HepG2 (cell line): ENCODE data around the gene ZNF227. TPM values are rescaled to one million over a fixed set of nuclear protein-coding genes. Genes with fewer than 3 reads are reported as not detected.

Experiments used
- ARID4A ChIP-seq: sonication (generic); formaldehyde crosslinking; IDR thresholded peaks from 2 replicates; pipeline ENCODE4 v1.5.0; 2020; ENCODE audit warnings: mild to moderate bottlenecking, missing genetic modification reagents, borderline replicate concordance
- CEBPB ChIP-seq: IDR thresholded peaks from 2 replicates; pipeline ENCODE4 v1.6.1; 2011; ENCODE audit warnings: low read depth, low read length, improper control_type of control experiment, borderline replicate concordance
- CREB1 ChIP-seq, 2 experiments: fragments of 450-650 bp in 1 of 2; IDR thresholded peaks; 2 replicates each; pipeline ENCODE4 v1.6.1; 2016 to 2017; ENCODE audit warnings: control low read depth in 1 of 2, mild to moderate bottlenecking in 1 of 2, missing compliant biosample characterization in 1 of 2, missing genetic modification characterization in 1 of 2
- GLI4 ChIP-seq: sonication (generic); formaldehyde crosslinking; IDR thresholded peaks from 2 replicates; pipeline ENCODE4 v1.5.1; 2020; ENCODE audit warnings: missing genetic modification reagents, mild to moderate bottlenecking, moderate library complexity, borderline replicate concordance
- GRHL1 ChIP-seq: sonication (generic); formaldehyde crosslinking; conservative IDR thresholded peaks from 2 replicates; pipeline ENCODE4 v1.8.0; 2022; ENCODE audit warnings: missing genetic modification reagents
- IKZF5 ChIP-seq: IDR thresholded peaks from 2 replicates; pipeline ENCODE4 v1.6.1; 2018; ENCODE audit warnings: missing genetic modification reagents, mild to moderate bottlenecking, missing compliant biosample characterization
- KLF16 ChIP-seq, 2 experiments: sonication (generic) in 1 of 2; formaldehyde crosslinking in 1 of 2; IDR thresholded peaks; 2 replicates each; pipeline versions ENCODE4 v1.6.1 to v1.8.0; 2016 to 2023; ENCODE audit warnings: missing genetic modification reagents in 2 of 2, missing compliant biosample characterization in 1 of 2
- MEIS2 ChIP-seq: sonication (generic); formaldehyde crosslinking; IDR thresholded peaks from 2 replicates; pipeline ENCODE4 v1.9.0; 2021; ENCODE audit warnings: mild to moderate bottlenecking, missing genetic modification reagents
- MXD4 ChIP-seq: IDR thresholded peaks from 2 replicates; pipeline ENCODE4 v1.6.1; 2016; ENCODE audit warnings: mild to moderate bottlenecking, missing biosample characterization, missing genetic modification reagents
- PBX3 ChIP-seq: sonication (generic); formaldehyde crosslinking; IDR thresholded peaks from 2 replicates; pipeline ENCODE4 v1.8.1; 2023; ENCODE audit warnings: missing genetic modification reagents, inconsistent platforms, borderline replicate concordance
- PHF21A ChIP-seq: sonication (generic); formaldehyde crosslinking; IDR thresholded peaks from 2 replicates; pipeline ENCODE4 v1.5.0; 2020; ENCODE audit warnings: mild to moderate bottlenecking, missing genetic modification reagents
- SNAPC2 ChIP-seq: sonication (generic); formaldehyde crosslinking; IDR thresholded peaks from 2 replicates; pipeline ENCODE4 v1.8.1; 2022; ENCODE audit warnings: mild to moderate bottlenecking, missing genetic modification reagents
- SP140L ChIP-seq: sonication (generic); formaldehyde crosslinking; IDR thresholded peaks from 2 replicates; pipeline ENCODE4 v1.4.0; 2020; ENCODE audit warnings: missing genetic modification reagents, borderline replicate concordance
- THYN1 ChIP-seq: sonication (generic); formaldehyde crosslinking; IDR thresholded peaks from 2 replicates; pipeline ENCODE4 v1.8.1; 2023; ENCODE audit warnings: low read depth, mild to moderate bottlenecking, moderate library complexity, missing genetic modification reagents, borderline replicate concordance
- YEATS4 ChIP-seq: sonication (generic); formaldehyde crosslinking; IDR thresholded peaks from 2 replicates; pipeline ENCODE4 v1.4.0; 2020; ENCODE audit warnings: missing genetic modification reagents, borderline replicate concordance
- ZNF333 ChIP-seq: sonication (generic); formaldehyde crosslinking; IDR thresholded peaks from 2 replicates; pipeline ENCODE4 v1.4.0; 2020; ENCODE audit warnings: mild to moderate bottlenecking, missing genetic modification reagents, borderline replicate concordance
- ZNF614 ChIP-seq: IDR thresholded peaks from 2 replicates; pipeline ENCODE4 v1.6.1; 2018; ENCODE audit warnings: missing biosample characterization, missing genetic modification reagents, inconsistent platforms, borderline replicate concordance
- ZSCAN31 ChIP-seq: sonication (generic); formaldehyde crosslinking; IDR thresholded peaks from 2 replicates; pipeline ENCODE4 v1.5.0; 2020; ENCODE audit warnings: low read depth, mild to moderate bottlenecking, missing genetic modification reagents
- polyA plus RNA-seq, 8 experiments: library from polyadenylated mRNA; depleted of rRNA in 3 of 8; stranded (reverse) in 7 of 8; unstranded in 1 of 8; fragments of >200 nt; fragmentation: Illumina TruSeq in 4 of 8; extraction: Trizol in 4 of 8; gene quantifications; 2 replicates each; pipeline versions ENCODE4 v1.2.1 to v1.2.3, GENCODE V29; 2011 to 2016; ENCODE audit warnings: low read depth in 4 of 8, missing spikeins in 1 of 8, mixed read lengths in 1 of 8; ENCODE audit not compliant: insufficient read depth in 1 of 8
- total RNA-seq, 5 experiments: library from RNA; depleted of rRNA; stranded (reverse); fragments of >200 nt; fragmentation: Illumina TruSeq; extraction: Trizol; gene quantifications; 2 replicates each; pipeline ENCODE4 v1.2.3, GENCODE V29; 2016; ENCODE audit warnings: low read depth in 1 of 5

The ZNF227 gene
- total and polyA plus RNA-seq, 2 of the 13 experiments (the other 11 are each of a cell fraction or from before 2014, with no cell fraction given) = 3.1 to 16.8 TPM

GRCh38 chr19:44254496-44254895 is 42.2 kb downstream of the ZNF227 start (continued):
- TF ChIP-seq PHF21A (CRISPR knock-in tag) (peak; percentile 34; the same call in 1 of the 2 replicates), ZNF614 (no peak), ZNF333 (CRISPR knock-in tag) (no peak), ARID4A (CRISPR knock-in tag) (peak; percentile 27; the same call in 1 of the 2 replicates), GLI4 (no peak), CEBPB (peak; percentile 86; the same call in 1 of the 2 replicates), THYN1 (CRISPR knock-in tag) (no peak), KLF16 (CRISPR knock-in tag; IDR thresholded peaks at IDR 0.05) (peak in 1 of 2 experiments; percentile 50; a peak in 1 of 4 replicates), YEATS4 (CRISPR knock-in tag) (no peak), MXD4 (CRISPR knock-in tag) (peak; percentile 34; the same call in 1 of the 2 replicates), MEIS2 (no peak), ZSCAN31 (CRISPR knock-in tag) (no peak), SNAPC2 (no peak), CREB1 (IDR thresholded peaks at IDR 0.05) (no peak), CREB1 (CRISPR knock-in tag; IDR thresholded peaks at IDR 0.05) (no peak), GRHL1 (CRISPR knock-in tag) (no peak), IKZF5 (CRISPR knock-in tag) (peak; percentile 83), SP140L (CRISPR knock-in tag) (no peak), PBX3 (CRISPR knock-in tag) (no peak)
